ENCODE results near the gene BPI.
A peak's percentile ranks its signal among the peaks of the same experiment; 100 is the strongest.
"Not testable (repeated sequence)": the region's sequence is repeated elsewhere in the genome, so short reads cannot be mapped to it uniquely, and the experiment has no call there.

The BPI gene

GRCh38 chr20:38338849-38339520, 35.0 kb downstream of the BPI start:
- Histone ChIP-seq H3K9me3 (ENCODE audit: low read length) (peaks cover 6% of the 10 kb centered on the region), H3K27ac (ENCODE audit: low read depth, low read length) (no peak overlapping the region), H3K27me3 (ENCODE audit: control insufficient read depth in 1 of 2, insufficient read depth in 2 of 2, low read length in 2 of 2) (peaks cover 0 to 6% of the 10 kb centered on the region in 2 donors), H3K36me3 (ENCODE audit: insufficient read depth, low read length) (no peaks in the 10 kb centered on the region), H3K4me1 (ENCODE audit: insufficient read depth, low read length) (peaks cover 4% of the 10 kb centered on the region), H3K4me3 (ENCODE audit: low read depth in 1 of 2, low read length in 2 of 2) (no peak overlapping the region), H3K9ac (ENCODE audit: low read length) (no peak overlapping the region)

- H3K4me1 ChIP-seq (ENCODE audit: insufficient read depth, low read length); H3K9ac ChIP-seq (ENCODE audit: low read length); H3K9me3 ChIP-seq (ENCODE audit: low read length); H3K27me3 ChIP-seq (ENCODE audit: control insufficient read depth in 1 of 2, insufficient read depth in 2 of 2, low read length in 2 of 2); H3K36me3 ChIP-seq (ENCODE audit: insufficient read depth, low read length); H3K4me3 ChIP-seq (ENCODE audit: low read depth in 1 of 2, low read length in 2 of 2); H3K27ac ChIP-seq (ENCODE audit: low read depth, low read length): not testable (repeated sequence)
Observed at GRCh38 chr20:38339521-38339896, 35.6 kb downstream of the BPI start.

- H3K4me3 ChIP-seq (ENCODE audit: low read depth in 1 of 2, low read length in 2 of 2) = no peak overlapping the region
- no peak overlapping the region for H3K27ac ChIP-seq (ENCODE audit: low read depth, low read length)
- H3K9me3 ChIP-seq (ENCODE audit: low read length) = peaks cover 6% of the 10 kb centered on the region
- H3K27me3 ChIP-seq (ENCODE audit: control insufficient read depth in 1 of 2, insufficient read depth in 2 of 2, low read length in 2 of 2) = peaks cover 0 to 6% of the 10 kb centered on the region in 2 donors
- no peaks in the 10 kb centered on the region for H3K36me3 ChIP-seq (ENCODE audit: insufficient read depth, low read length)
- H3K9ac ChIP-seq (ENCODE audit: low read length) = no peak overlapping the region
- H3K4me1 ChIP-seq (ENCODE audit: insufficient read depth, low read length) = peaks cover 4% of the 10 kb centered on the region
Observed at GRCh38 chr20:38339997-38340396, 36.0 kb downstream of the BPI start.

- no peak overlapping the region for H3K4me3 ChIP-seq (ENCODE audit: low read depth in 1 of 2, low read length in 2 of 2)
- H3K27ac ChIP-seq (ENCODE audit: low read depth, low read length) = no peak overlapping the region
- peaks cover 6% of the 10 kb centered on the region for H3K9me3 ChIP-seq (ENCODE audit: low read length)
- H3K27me3 ChIP-seq (ENCODE audit: control insufficient read depth in 1 of 2, insufficient read depth in 2 of 2, low read length in 2 of 2) = peaks cover 0 to 6% of the 10 kb centered on the region in 2 donors
- no peaks in the 10 kb centered on the region for H3K36me3 ChIP-seq (ENCODE audit: insufficient read depth, low read length)
- H3K4me1 ChIP-seq (ENCODE audit: insufficient read depth, low read length) = peaks cover 4% of the 10 kb centered on the region
- H3K9ac ChIP-seq (ENCODE audit: low read length) = no peak overlapping the region
Observed at GRCh38 chr20:38340693-38341092, 36.7 kb downstream of the BPI start.

GRCh38 chr20:38342216-38342615, 38.3 kb downstream of the BPI start:
- Histone ChIP-seq H3K27me3 (ENCODE audit: control insufficient read depth in 1 of 2, insufficient read depth in 2 of 2, low read length in 2 of 2) (peaks cover 0 to 6% of the 10 kb centered on the region in 2 donors), H3K9me3 (ENCODE audit: low read length) (peaks cover 6% of the 10 kb centered on the region), H3K4me3 (ENCODE audit: low read depth in 1 of 2, low read length in 2 of 2) (no peak overlapping the region), H3K27ac (ENCODE audit: low read depth, low read length) (no peak overlapping the region), H3K36me3 (ENCODE audit: insufficient read depth, low read length) (no peaks in the 10 kb centered on the region), H3K9ac (ENCODE audit: low read length) (no peak overlapping the region), H3K4me1 (ENCODE audit: insufficient read depth, low read length) (peaks cover 4% of the 10 kb centered on the region)

GRCh38 chr20:38342713-38343310, 38.9 kb downstream of the BPI start:
- peaks cover 4% of the 10 kb centered on the region for H3K4me1 ChIP-seq (ENCODE audit: insufficient read depth, low read length)
- H3K9me3 ChIP-seq (ENCODE audit: low read length) = peaks cover 4% of the 10 kb centered on the region
- H3K4me3 ChIP-seq (ENCODE audit: low read depth in 1 of 2, low read length in 2 of 2) = peak overlapping the region in 1 of 2 donors; percentile 56
- H3K9ac ChIP-seq (ENCODE audit: low read length) = peak overlapping the region; percentile 20
- no peak overlapping the region for H3K27ac ChIP-seq (ENCODE audit: low read depth, low read length)
- H3K27me3 ChIP-seq (ENCODE audit: control insufficient read depth in 1 of 2, insufficient read depth in 2 of 2, low read length in 2 of 2) = peaks cover 0 to 4% of the 10 kb centered on the region in 2 donors
- no peaks in the 10 kb centered on the region for H3K36me3 ChIP-seq (ENCODE audit: insufficient read depth, low read length)

- Histone ChIP-seq H3K4me1 (ENCODE audit: insufficient read depth, low read length) (peaks cover 4% of the 10 kb centered on the region), H3K9me3 (ENCODE audit: low read length) (no peaks in the 10 kb centered on the region), H3K9ac (ENCODE audit: low read length) (peak overlapping the region; percentile 20), H3K27ac (ENCODE audit: low read depth, low read length) (no peak overlapping the region), H3K36me3 (ENCODE audit: insufficient read depth, low read length) (no peaks in the 10 kb centered on the region), H3K4me3 (ENCODE audit: low read depth in 1 of 2, low read length in 2 of 2) (peak overlapping the region in 1 of 2 donors; percentile 56), H3K27me3 (ENCODE audit: control insufficient read depth in 1 of 2, insufficient read depth in 2 of 2, low read length in 2 of 2) (no peaks in the 10 kb centered on the region)
Observed at GRCh38 chr20:38343311-38344106, 39.6 kb downstream of the BPI start.

- peaks cover 4% of the 10 kb centered on the region for H3K4me1 ChIP-seq (ENCODE audit: insufficient read depth, low read length)
- no peaks in the 10 kb centered on the region for H3K9me3 ChIP-seq (ENCODE audit: low read length)
- no peak overlapping the region for H3K9ac ChIP-seq (ENCODE audit: low read length)
- no peaks in the 10 kb centered on the region for H3K27me3 ChIP-seq (ENCODE audit: control insufficient read depth in 1 of 2, insufficient read depth in 2 of 2, low read length in 2 of 2)
- H3K27ac ChIP-seq (ENCODE audit: low read depth, low read length) = no peak overlapping the region
- H3K36me3 ChIP-seq (ENCODE audit: insufficient read depth, low read length) = no peaks in the 10 kb centered on the region
- H3K4me3 ChIP-seq (ENCODE audit: low read depth in 1 of 2, low read length in 2 of 2) = peak overlapping the region in 1 of 2 donors; percentile 56
Observed at GRCh38 chr20:38344107-38344701, 40.2 kb downstream of the BPI start.

GRCh38 chr20:38345643-38346042, 41.7 kb downstream of the BPI start:
- Histone ChIP-seq H3K27me3 (ENCODE audit: control insufficient read depth in 1 of 2, insufficient read depth in 2 of 2, low read length in 2 of 2) (no peaks in the 10 kb centered on the region), H3K9ac (ENCODE audit: low read length) (no peak overlapping the region), H3K27ac (ENCODE audit: low read depth, low read length) (no peak overlapping the region), H3K4me3 (ENCODE audit: low read depth in 1 of 2, low read length in 2 of 2) (no peak overlapping the region), H3K36me3 (ENCODE audit: insufficient read depth, low read length) (no peaks in the 10 kb centered on the region), H3K9me3 (ENCODE audit: low read length) (no peaks in the 10 kb centered on the region), H3K4me1 (ENCODE audit: insufficient read depth, low read length) (peaks cover 4% of the 10 kb centered on the region)

GRCh38 chr20:38346247-38346651, 42.3 kb downstream of the BPI start, which contains the start of gene LBP:
TSS of gene LBP (plus strand) at chr20:38346482. CDS start at chr20:38346517, 35 bp downstream.
- Histone ChIP-seq H3K36me3 (ENCODE audit: insufficient read depth, low read length) (no peaks in the 10 kb centered on the region), H3K27ac (ENCODE audit: low read depth, low read length) (no peak within 1 kb of the TSS), H3K9ac (ENCODE audit: low read length) (no peak within 1 kb of the TSS), H3K27me3 (ENCODE audit: control insufficient read depth in 1 of 2, insufficient read depth in 2 of 2, low read length in 2 of 2) (no peaks in the 10 kb centered on the region), H3K9me3 (ENCODE audit: low read length) (no peaks in the 10 kb centered on the region), H3K4me1 (ENCODE audit: insufficient read depth, low read length) (peaks cover 4% of the 10 kb centered on the region), H3K4me3 (ENCODE audit: low read depth in 1 of 2, low read length in 2 of 2) (no peak within 1 kb of the TSS)

- Histone ChIP-seq H3K27me3 (ENCODE audit: control insufficient read depth in 1 of 2, insufficient read depth in 2 of 2, low read length in 2 of 2) (no peaks in the 10 kb centered on the region), H3K4me3 (ENCODE audit: low read depth in 1 of 2, low read length in 2 of 2) (no peak overlapping the region), H3K9ac (ENCODE audit: low read length) (no peak overlapping the region), H3K36me3 (ENCODE audit: insufficient read depth, low read length) (no peaks in the 10 kb centered on the region), H3K4me1 (ENCODE audit: insufficient read depth, low read length) (peaks cover 4% of the 10 kb centered on the region), H3K9me3 (ENCODE audit: low read length) (no peaks in the 10 kb centered on the region), H3K27ac (ENCODE audit: low read depth, low read length) (no peak overlapping the region)
Observed at GRCh38 chr20:38346741-38347140, 42.8 kb downstream of the BPI start.

Data from muscle layer of colon (tissue), 2 donors.